22Rv1 (cell line): Measurements from ENCODE around the gene EBF3.

Experiments used
- H3K27ac ChIP-seq: fragments of 450-650 bp; 2 replicates; pipeline ENCODE4 v1.5.1; 2017
- CTCF ChIP-seq: fragments of 450-650 bp; IDR thresholded peaks from 2 replicates; pipeline ENCODE4 v1.5.1; 2017; ENCODE audit warnings: mild to moderate bottlenecking
- ZFX ChIP-seq: fragments of 450-650 bp; IDR thresholded peaks from 2 replicates; pipeline ENCODE4 v1.6.1; 2017; ENCODE audit warnings: antibody characterized with exemption, borderline replicate concordance

EBF3 gene

GRCh38 chr10:129918401-129918800, 45.7 kb downstream of the EBF3 start:
- TF ChIP-seq ZFX (no peak), CTCF (no peak)
- H3K27ac ChIP-seq: no peak overlapping the region

- no peak for TF ChIP-seq CTCF
- TF ChIP-seq ZFX: no peak
- no peak overlapping the region for H3K27ac ChIP-seq
Observed at GRCh38 chr10:129917936-129918335, 46.1 kb downstream of the EBF3 start.

- no peak overlapping the region for H3K27ac ChIP-seq
- TF ChIP-seq ZFX (no peak), CTCF (no peak)
Observed at GRCh38 chr10:129916506-129916995, 47.5 kb downstream of the EBF3 start.

- TF ChIP-seq CTCF: no peak
- TF ChIP-seq ZFX: no peak
- H3K27ac ChIP-seq: no peak overlapping the region
Observed at GRCh38 chr10:129915526-129916378, 48.3 kb downstream of the EBF3 start.

GRCh38 chr10:129914960-129915359, 49.1 kb downstream of the EBF3 start:
- TF ChIP-seq CTCF: no peak
- TF ChIP-seq ZFX: no peak
- no peak overlapping the region for H3K27ac ChIP-seq

GRCh38 chr10:129914153-129914855, 49.8 kb downstream of the EBF3 start:
- no peak overlapping the region for H3K27ac ChIP-seq
- TF ChIP-seq CTCF (no peak), ZFX (no peak)
